HFFc6 (cell line): ENCODE data around the gene MASP1. TPM values are rescaled to one million over a fixed set of nuclear protein-coding genes. Genes with fewer than 3 reads are reported as not detected.

Experiments used
- DNase-seq: peaks from one replicate; pipeline ENCODE4 v3.0.0-alpha.2; 2018
- H3K27ac Mint-ChIP-seq: 2 replicates; pipeline ENCODE4 v1.8.0; 2020; ENCODE audit warnings: mild to moderate bottlenecking, mixed read lengths
- H3K27me3 Mint-ChIP-seq: 2 replicates; pipeline ENCODE4 v1.8.0; 2021; ENCODE audit warnings: mild to moderate bottlenecking, moderate library complexity, mixed read lengths; ENCODE audit not compliant: insufficient read depth
- H3K36me3 Mint-ChIP-seq: 2 replicates; pipeline ENCODE4 v1.8.0; 2021; ENCODE audit warnings: low read depth, mixed read lengths
- H3K4me1 Mint-ChIP-seq: 2 replicates; pipeline ENCODE4 v1.8.0; 2020; ENCODE audit warnings: low read depth, mixed read lengths
- H3K4me3 Mint-ChIP-seq: 2 replicates; pipeline ENCODE4 v1.8.0; 2020; ENCODE audit warnings: mild to moderate bottlenecking, moderate library complexity, mixed read lengths
- H3K9me3 Mint-ChIP-seq: 2 replicates; pipeline ENCODE4 v1.8.0; 2020; ENCODE audit warnings: mild to moderate bottlenecking, mixed read lengths
- total RNA-seq, 6 experiments: library from RNA; stranded (reverse); fragmentation: NEBNext Ultra II Directional; extraction: Animal tissue kit (Norgen Biotek cat#: 25700); gene quantifications; 2 replicates in 1 of 6; 3 replicates in 5 of 6; pipeline ENCODE4 v1.2.3, GENCODE V29; 2021
- TF ChIP-seq, protein P1 (sequence below): fragments of 200-600 bp; sonication (generic); IDR thresholded peaks from 2 replicates; pipeline ENCODE4 v1.5.0; 2021; ENCODE audit warnings: antibody characterized with exemption, mild to moderate bottlenecking

The MASP1 gene
- total RNA-seq, 6 experiments from 2014 or later: 31.5 to 133 (median 101) TPM

- TF ChIP-seq, protein P1, sequence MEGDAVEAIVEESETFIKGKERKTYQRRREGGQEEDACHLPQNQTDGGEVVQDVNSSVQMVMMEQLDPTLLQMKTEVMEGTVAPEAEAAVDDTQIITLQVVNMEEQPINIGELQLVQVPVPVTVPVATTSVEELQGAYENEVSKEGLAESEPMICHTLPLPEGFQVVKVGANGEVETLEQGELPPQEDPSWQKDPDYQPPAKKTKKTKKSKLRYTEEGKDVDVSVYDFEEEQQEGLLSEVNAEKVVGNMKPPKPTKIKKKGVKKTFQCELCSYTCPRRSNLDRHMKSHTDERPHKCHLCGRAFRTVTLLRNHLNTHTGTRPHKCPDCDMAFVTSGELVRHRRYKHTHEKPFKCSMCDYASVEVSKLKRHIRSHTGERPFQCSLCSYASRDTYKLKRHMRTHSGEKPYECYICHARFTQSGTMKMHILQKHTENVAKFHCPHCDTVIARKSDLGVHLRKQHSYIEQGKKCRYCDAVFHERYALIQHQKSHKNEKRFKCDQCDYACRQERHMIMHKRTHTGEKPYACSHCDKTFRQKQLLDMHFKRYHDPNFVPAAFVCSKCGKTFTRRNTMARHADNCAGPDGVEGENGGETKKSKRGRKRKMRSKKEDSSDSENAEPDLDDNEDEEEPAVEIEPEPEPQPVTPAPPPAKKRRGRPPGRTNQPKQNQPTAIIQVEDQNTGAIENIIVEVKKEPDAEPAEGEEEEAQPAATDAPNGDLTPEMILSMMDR: peak; percentile 97
- peak; percentile 75 for DNase-seq
Observed at GRCh38 chr3:187319699-187320302, 28.3 kb upstream of the MASP1 start.

DNA sequence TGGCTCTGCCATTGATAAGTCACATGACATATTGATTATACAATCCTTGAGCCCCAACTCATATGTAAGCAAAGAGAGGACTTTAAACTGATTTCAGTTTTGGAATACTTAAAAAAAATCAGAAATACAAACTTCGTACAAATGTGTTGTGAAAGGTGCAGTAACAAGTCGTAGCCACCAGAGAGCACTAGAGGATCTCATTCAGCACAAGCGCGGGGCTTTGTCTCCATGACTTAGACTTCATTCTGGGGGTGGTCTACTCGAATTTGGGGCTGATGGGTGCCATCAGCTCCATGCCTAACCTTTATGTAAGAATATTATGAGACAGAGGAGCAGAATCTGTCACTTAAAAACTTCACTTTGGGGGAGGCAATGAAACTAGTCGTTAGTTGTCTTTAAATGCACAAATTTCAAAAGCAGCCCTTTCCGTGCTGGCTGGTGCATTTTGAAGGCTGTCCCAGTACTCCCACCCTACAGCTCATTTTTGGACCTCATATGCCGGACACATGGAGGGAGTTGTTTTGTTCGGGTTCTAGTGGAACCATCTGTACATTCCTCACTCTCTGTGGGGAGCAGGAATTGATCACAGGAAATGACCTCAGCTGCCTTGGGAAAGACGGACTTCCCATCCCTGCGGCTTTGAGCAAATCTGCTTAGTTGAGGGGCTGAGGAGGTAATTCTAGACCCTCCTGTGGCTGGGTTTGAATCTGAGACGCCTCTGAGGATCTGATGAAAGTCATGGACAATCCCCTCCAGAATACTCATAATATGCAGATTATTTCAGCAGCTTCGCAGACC is 27.5 kb upstream of the MASP1 start:
- TF ChIP-seq, protein P1: peak; percentile 97
- peak overlapping the region; percentile 94 for H3K27ac Mint-ChIP-seq
- peaks cover 64% of the 10 kb centered on the region for H3K4me1 Mint-ChIP-seq
- no peaks in the 10 kb centered on the region for H3K9me3 Mint-ChIP-seq
- peaks cover 1% of the 10 kb centered on the region; the same call in 1 of the 2 replicates for H3K27me3 Mint-ChIP-seq
- peak; percentile 40 for DNase-seq
- no peaks in the 10 kb centered on the region for H3K36me3 Mint-ChIP-seq
- H3K4me3 Mint-ChIP-seq: peak overlapping the region; percentile 87

More at GRCh38 chr3:187319699-187320302, 28.3 kb upstream of the MASP1 start:
- H3K4me3 Mint-ChIP-seq: peak overlapping the region; percentile 87; the same call in 1 of the 2 replicates
- H3K9me3 Mint-ChIP-seq: no peaks in the 10 kb centered on the region
- peaks cover 1% of the 10 kb centered on the region; the same call in 1 of the 2 replicates for H3K27me3 Mint-ChIP-seq
- H3K27ac Mint-ChIP-seq: peak overlapping the region; percentile 94
- no peaks in the 10 kb centered on the region for H3K36me3 Mint-ChIP-seq
- H3K4me1 Mint-ChIP-seq: peaks cover 56% of the 10 kb centered on the region

DNA sequence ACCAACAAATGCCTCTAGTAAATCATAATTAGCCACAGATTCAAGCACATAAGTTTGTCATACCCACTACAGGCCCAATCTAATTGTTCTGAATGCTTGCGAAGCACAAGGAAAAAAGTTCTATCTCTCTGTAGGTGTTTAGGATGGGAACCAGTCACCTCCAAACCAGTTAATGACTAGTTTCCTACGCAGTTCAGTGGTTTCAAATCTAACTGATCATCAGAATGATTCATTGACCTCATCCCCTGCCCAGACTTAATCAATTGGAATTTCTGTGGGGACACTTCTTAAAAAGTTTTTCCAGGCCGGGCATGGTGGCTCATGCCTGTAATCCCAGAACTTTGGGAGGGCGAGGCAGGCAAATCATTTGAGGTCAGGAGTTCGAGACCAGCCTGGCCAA is 24.3 kb upstream of the MASP1 start:
- Mint-ChIP-seq H3K27ac (peak overlapping the region; percentile 53), H3K9me3 (peaks cover 10% of the 10 kb centered on the region), H3K27me3 (peaks cover 1% of the 10 kb centered on the region; the same call in 1 of the 2 replicates), H3K36me3 (peaks cover 14% of the 10 kb centered on the region), H3K4me3 (no peak overlapping the region), H3K4me1 (peaks cover 87% of the 10 kb centered on the region)
- TF ChIP-seq, protein P1: no peak
- DNase-seq: peak; percentile 78

- DNase-seq: no peak
- H3K4me1 Mint-ChIP-seq: peaks cover 83% of the 10 kb centered on the region
Observed at GRCh38 chr3:187314176-187314575, 22.6 kb upstream of the MASP1 start.

DNA sequence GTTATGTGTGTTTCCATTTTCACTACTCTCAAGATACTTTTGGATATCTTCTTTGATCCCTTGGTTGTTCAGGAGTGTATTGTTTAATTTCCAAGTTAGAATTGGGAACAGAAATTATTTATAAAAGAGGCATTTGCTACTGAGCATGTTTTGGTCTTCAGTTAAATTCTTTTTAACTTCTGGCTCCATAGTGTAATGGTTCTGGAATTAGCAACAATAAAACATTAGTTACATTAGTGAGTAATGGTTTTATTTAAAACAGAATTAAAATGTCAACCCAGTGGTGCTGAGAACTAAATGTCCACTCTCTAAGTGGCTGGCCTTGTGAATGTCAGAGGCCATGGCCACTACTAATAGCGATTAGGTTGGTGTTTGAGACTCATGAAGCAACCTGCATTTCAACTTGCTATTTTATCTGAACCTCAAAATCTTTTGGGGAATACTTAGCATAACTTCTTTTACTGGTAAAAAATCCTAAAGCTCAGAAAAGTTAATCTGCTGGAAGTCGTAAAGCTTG is 19.5 kb upstream of the MASP1 start:
- TF ChIP-seq, protein P1: no peak
- H3K4me3 Mint-ChIP-seq: peak overlapping the region; percentile 2; the same call in 1 of the 2 replicates
- peak; percentile 24 for DNase-seq
- H3K27me3 Mint-ChIP-seq: no peaks in the 10 kb centered on the region
- H3K27ac Mint-ChIP-seq: peak overlapping the region; percentile 75
- peaks cover 27% of the 10 kb centered on the region for H3K36me3 Mint-ChIP-seq
- H3K9me3 Mint-ChIP-seq: peaks cover 24% of the 10 kb centered on the region
- peaks cover 64% of the 10 kb centered on the region for H3K4me1 Mint-ChIP-seq

More at GRCh38 chr3:187314176-187314575, 22.6 kb upstream of the MASP1 start:
- Mint-ChIP-seq H3K9me3 (peaks cover 24% of the 10 kb centered on the region), H3K4me3 (no peak overlapping the region), H3K36me3 (peaks cover 22% of the 10 kb centered on the region), H3K27ac (no peak overlapping the region), H3K27me3 (peaks cover 1% of the 10 kb centered on the region; the same call in 1 of the 2 replicates)
- TF ChIP-seq, protein P1: no peak
